Hematopoietic multipotent progenitor cell (in vitro differentiated cells): ENCODE results near the gene CBLN3. TPM values are rescaled to one million over a fixed set of nuclear protein-coding genes. Genes with fewer than 3 reads are reported as not detected.
A peak's percentile ranks its signal among the peaks of the same experiment; 100 is the strongest.
"Not testable (repeated sequence)": the region's sequence is repeated elsewhere in the genome, so short reads cannot be mapped to it uniquely, and the experiment has no call there.

Source experiments
- DNase-seq, 3 donors: peaks; one replicate each; pipeline ENCODE4 v3.0.0-alpha.2; 2011 to 2015; ENCODE audit warnings: low read depth in 2 of 3, low spot score in 2 of 3
- total RNA-seq: library from RNA; depleted of rRNA; stranded (reverse); fragments of >200 nt; gene quantifications from one replicate; pipeline ENCODE4 v1.2.3, GENCODE V29; 2012

Gene CBLN3
- 0.54 TPM for total RNA-seq

GRCh38 chr14:24429395-24430142 lies at the start of gene CBLN3, which contains the start of gene KHNYN:
Gene CBLN3 (minus strand): TSS chr14:24429668. CDS start chr14:24429054, 614 bp downstream.
Gene KHNYN (plus strand): TSS chr14:24429954. CDS start chr14:24430731, 777 bp downstream.
- DNase-seq, result peak; percentile 63 to 93 (median 92)

- DNase-seq, result peak in 1 of 3 donors; percentile 59
Observed at GRCh38 chr14:24475261-24475660, 45.8 kb upstream of the CBLN3 start.

- DNase-seq, result no peak
Observed at GRCh38 chr14:24473211-24473610, 43.7 kb upstream of the CBLN3 start.

GRCh38 chr14:24470450-24470849 lies 41.0 kb upstream of the CBLN3 start:
- DNase-seq, result not testable (repeated sequence)

- DNase-seq, result no peak
Observed at GRCh38 chr14:24465805-24466204, 36.3 kb upstream of the CBLN3 start.

- DNase-seq, result no peak
Observed at GRCh38 chr14:24465368-24465767, 35.9 kb upstream of the CBLN3 start.

DNA sequence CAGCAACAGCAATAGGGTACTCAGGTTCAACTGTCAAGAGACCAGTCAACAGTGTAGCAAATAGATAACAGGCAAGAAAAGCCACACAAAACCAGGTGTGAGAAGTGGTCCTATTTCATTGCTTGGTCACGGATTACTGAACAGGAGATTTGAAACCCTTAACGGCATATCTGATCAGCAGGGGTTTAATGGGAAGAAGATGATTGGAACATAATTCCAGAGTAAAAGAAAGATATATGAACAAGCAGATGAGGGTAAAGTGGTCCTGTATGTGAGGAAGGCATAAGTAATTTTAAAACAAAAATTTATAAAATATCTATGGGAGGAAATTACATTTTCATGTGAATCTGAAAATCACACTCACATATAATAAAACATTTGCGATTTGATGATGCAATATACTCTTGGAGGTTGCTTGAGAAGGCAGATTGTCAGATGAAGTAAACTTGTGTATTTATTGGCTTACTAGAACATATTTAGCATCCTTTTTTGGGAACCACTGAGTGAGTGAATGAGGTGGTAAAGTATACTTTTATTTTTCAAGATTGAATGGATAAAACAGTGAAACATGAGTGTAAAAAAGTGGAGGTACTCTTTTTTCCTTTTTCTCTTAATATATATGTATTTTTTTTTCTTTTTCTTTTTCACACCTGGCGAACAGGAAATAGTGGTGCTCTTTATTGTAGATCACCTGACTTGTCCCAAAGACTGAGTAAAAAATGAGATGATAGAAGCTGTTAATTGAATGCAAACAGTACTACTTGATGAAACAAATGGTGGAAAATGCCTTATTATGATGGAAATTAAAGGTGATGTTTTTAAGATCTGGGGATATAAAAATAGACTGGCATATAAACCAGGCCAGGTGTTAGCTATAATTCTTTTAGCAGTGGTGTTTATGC lies 34.7 kb upstream of the CBLN3 start:
- no peak for DNase-seq

- DNase-seq, result no peak
Observed at GRCh38 chr14:24463017-24463883, 33.8 kb upstream of the CBLN3 start.

DNA sequence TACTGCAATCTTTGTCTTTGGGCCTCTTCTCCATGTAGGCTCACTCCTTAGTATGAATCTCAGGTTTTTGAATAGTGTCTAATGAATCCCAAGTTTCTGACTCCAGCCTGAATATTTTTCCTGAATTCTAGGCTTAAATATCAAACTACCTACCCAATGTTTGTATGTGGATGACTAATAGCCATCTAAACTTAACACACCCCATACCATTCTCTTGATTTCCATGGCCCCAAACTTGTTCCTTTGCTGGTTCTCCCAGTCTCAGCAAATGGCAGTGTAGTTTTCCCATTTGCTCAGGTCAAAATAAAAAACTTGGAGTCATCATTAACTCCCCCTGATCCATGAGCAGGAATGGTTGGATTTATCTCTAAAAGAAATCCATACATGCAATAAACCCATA lies 31.9 kb upstream of the CBLN3 start:
- DNase-seq, result no peak

GRCh38 chr14:24459331-24459730 lies 29.9 kb upstream of the CBLN3 start:
- no peak for DNase-seq

DNA sequence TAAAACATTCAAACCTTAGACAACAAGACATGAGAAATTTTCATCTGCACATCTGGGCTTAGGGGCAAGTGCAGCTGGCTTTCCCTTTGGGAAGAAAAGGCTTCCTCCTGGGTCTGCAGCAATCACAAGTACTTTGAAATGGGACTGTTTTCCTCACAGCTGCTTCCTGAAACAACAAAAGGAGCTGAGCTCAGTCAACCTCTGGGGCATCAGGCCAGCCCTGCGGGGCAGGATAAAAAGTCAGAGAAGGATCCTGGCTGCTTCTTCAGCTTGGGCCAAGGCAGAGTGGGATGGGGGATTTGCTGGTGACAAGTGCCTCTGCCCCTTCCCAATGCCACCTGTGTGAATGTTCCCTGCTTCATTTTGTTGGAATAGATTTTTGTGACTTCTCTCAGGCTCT lies 29.3 kb upstream of the CBLN3 start:
- no peak for DNase-seq

DNA sequence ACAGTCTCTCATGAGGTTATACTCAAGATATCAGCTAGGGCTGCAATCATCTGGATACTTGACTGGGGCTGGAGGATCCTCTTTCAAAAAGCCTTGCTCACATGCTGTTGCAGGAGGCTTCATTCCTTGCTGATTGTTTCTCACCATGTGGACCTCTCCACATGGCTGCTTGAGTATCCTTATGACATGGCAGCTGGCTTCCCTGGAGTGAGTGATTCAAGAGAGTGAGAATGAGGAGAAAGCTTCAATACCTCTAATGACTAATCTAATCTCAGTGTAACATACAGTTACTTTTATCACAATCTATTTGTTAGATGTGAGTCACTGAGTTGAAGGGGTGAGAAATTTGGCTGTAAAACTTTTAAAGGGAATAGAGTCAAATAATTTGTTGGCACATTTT lies 27.5 kb upstream of the CBLN3 start:
- no peak for DNase-seq

GRCh38 chr14:24450828-24451227 lies 21.4 kb upstream of the CBLN3 start:
- not testable (repeated sequence) for DNase-seq

DNA sequence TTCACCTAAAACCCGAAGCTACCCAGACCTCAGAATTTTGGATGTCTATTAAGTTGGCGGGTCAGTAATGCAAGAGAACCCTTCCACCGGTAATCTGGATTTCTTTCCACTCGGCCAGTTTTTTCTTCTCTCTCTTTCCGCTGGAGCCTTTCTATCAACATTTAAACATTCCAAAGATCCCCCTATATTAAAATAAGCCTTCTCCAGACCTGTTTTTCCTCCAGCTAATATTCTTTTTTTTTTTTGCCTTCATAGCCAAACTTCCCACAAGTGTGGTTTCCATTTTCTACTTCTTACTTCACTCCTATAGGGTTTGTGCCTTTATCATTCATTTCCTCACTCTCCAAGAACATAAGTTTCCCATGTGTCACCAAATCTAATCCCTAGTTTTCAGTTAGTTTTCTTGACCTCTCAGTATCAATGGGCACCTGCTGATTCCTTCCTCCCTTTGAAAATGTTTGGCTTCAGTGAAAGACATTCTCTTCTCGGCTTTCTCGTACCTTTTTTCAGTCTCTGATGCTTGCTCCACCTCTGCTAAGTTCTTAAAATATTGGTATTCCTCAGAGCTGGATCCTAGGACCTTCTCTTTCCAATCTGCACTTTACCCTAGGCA lies 13.7 kb upstream of the CBLN3 start:
- DNase-seq, result no peak

DNA sequence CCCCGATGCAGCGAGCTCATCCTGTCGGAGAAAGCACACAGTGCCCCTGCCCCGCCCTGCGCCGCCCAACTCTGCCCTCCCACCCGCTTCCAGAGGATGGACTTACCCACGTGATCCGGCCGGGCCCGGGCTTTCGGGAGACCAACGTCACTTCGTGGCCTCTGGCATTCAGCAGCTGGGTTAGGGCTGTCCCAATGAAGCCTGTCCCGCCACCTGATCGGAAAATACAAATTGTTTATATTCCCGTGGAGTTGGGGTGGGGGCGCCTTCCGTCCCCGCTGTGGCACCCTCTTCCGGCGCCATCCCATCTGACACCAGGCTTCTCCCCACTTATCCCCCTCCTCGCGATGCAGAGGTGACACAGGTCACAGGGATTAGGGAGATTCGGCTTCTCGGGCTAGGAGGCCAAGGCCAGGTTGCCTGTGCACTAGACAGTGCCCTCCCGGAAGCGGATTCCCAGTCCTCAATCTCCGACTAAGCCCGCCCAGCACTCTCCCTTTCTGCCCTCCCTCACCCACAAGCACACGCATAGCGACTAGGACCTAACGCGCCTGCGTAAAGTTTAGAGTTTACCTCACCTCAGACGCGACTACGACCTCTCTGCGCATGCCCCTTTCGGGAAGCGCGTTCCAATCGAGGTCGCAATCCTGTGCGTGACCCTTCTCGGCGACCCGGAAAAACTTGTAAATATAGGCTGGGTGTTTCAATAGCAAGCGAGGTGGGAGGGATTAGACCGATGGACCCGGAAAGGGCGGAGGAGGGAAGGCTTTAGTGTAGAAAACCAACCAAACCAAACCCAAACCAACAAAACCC lies 13.0 kb upstream of the CBLN3 start, which contains the start of gene SDR39U1:
Gene SDR39U1 (minus strand): TSS at position 537 of the 813 bp plus-strand sequence. CDS start 7 bp downstream, at position 530.
- peak; percentile 93 to 100 (median 99) for DNase-seq

- DNase-seq, result no peak
Observed at GRCh38 chr14:24441904-24442239, 12.4 kb upstream of the CBLN3 start.

GRCh38 chr14:24441485-24441884 lies 12.0 kb upstream of the CBLN3 start:
- DNase-seq, result no peak

GRCh38 chr14:24440606-24441399 lies 11.3 kb upstream of the CBLN3 start:
- no peak for DNase-seq
